Dermis microvascular lymphatic vessel endothelial cell (primary cell): ENCODE measurements around the gene ABHD17A. TPM values are rescaled to one million over a fixed set of nuclear protein-coding genes. Genes with fewer than 3 reads are reported as not detected.
A peak's percentile ranks its signal among the peaks of the same experiment; 100 is the strongest.

ENCODE experiments used
- DNase-seq, 2 donors: peaks; one replicate each; pipeline versions ENCODE4 v3.0.0 to v3.0.0-alpha.2; 2010; ENCODE audit warnings: low read depth in 2 of 2
- total RNA-seq: library from RNA; depleted of rRNA; stranded (reverse); fragments of >200 nt; gene quantifications from 2 replicates; pipeline ENCODE4 v1.2.1, GENCODE V29; 2014

ABHD17A gene
- total RNA-seq, 1 donor from 2014 or later, result 70.1 TPM

DNA sequence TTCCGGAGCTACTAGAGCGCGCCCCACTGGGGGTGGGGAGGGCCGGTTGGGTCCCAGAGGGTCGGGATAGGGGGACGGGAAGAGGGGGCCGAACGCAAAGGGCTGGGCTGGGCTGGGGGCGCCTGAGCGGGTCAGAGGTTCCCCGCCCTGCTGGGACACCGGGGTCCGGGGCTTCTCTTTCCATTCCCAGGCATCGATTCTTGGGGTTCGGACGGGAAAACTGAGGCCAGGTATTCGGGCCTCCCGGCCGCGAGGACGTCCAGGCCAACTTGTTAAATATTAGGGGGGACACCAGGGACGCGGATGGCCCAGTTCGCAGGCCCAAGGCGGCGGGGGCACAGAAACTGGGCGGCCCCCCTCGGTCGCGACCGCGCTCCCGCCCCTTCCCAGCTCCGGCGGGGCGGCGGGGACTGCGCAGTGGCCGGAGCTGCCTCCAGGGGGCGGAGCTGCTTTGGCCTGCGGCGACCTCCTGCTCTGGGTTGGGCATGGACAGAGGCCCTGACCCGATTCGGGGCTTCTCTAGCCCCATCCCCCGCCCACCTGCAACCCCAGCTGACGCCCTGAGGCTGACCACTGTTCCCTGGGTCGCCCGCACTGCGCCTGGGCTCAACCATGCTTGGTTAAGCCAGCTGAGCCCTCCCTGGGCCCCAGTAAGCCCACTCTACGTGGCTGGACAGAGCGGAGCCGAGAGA lies 20.7 kb downstream of the ABHD17A start:
- peak in 1 of 2 donors; percentile 70 for DNase-seq

GRCh38 chr19:1863638-1864479 lies 21.4 kb downstream of the ABHD17A start:
- DNase-seq, result peak; percentile 68 to 93

GRCh38 chr19:1863328-1863637 lies 22.0 kb downstream of the ABHD17A start, which contains the start of gene KLF16:
KLF16 (minus strand) TSS chr19:1863579; CDS start chr19:1863497, 82 bp downstream.
- DNase-seq, result no peak

DNA sequence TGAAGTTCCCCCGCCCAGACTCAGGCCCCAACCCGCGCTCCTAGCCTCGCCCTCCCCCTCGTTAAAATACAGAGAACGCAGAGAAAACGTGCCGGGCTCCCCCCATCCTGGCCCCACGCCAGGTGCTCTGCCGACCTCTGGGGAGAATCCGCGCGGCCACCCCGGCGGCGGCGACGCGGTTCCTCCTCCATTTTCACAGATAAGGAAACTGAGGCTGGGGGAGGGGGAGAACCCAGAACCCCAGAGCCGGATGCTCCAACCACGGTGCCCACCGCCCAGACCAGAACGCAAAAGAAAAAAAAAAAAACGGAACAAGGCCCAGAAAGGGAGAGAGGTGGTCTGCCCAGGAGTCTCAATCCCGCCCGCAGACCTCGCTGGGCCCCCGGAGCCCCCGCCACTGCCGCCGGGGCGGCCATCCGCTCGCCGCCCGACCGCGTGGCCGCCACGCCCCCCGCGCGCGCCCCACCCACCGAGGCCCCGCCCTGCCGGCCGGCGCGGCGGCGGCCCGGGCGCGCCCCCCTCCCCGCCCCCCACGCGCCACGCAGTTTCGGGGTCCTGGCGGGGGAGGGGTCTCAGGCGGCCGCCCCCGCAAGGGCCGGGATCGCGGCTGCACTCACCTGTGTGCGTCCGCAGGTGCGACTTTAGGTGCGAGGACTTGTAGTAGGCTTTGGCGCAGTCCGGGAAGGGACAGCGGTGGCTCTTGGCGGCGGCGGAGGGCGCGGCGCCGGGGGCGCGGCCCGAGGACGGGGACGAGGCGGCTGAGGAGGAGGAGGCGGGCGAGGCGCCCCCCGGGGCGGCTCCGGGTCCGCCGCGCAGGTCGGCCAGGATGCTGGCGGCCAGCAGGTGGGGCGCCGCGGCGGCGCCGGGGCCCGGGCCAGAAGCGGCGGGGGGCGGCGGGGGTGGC lies 22.6 kb downstream of the ABHD17A start:
- peak in 1 of 2 donors; percentile 38 for DNase-seq

DNA sequence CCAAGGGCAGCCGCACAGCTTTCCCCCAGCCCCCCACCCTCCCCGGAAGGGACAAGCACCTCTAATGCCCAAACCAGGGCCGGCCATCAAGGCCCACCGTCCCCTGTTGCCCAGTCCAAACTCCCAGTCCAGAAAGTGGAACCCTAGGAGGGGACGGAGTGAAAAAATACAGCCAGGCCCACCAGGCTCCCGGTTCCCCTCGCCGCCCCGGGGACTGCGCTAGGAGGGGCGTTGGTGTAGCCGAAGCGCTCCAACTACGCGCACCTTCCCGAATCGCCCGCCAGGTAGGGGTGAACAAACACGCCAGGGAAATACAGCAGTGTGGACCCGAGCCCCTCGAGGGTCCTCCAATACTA lies 23.2 kb downstream of the ABHD17A start:
- DNase-seq, result no peak

DNA sequence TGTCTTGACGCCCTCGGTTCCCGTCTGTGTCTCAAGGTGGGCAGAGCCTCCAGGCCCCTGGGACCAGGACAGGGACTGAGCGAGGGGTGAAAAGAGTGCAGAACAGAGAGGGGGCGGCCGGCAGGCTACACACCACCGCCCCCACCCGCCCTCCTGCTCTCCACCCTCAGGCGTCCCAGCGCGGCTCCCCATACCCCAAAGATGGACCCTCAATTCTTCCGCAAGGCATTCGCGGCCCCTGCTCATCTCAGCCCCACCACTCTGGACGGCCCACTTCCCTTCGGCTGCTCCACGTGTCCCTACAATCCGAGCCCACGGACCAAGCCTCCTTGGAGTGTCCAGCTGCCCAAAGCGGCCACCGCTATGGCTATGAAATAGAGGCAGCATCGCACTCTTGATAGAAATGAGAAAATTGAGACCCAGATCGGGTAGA lies 23.7 kb downstream of the ABHD17A start:
- DNase-seq, result no peak

- DNase-seq, result no peak
Observed at GRCh38 chr19:1860821-1861598, 24.3 kb downstream of the ABHD17A start.

GRCh38 chr19:1860042-1860775 lies 25.1 kb downstream of the ABHD17A start:
- DNase-seq, result peak in 1 of 2 donors; percentile 51

- no peak for DNase-seq
Observed at GRCh38 chr19:1859331-1859781, 25.9 kb downstream of the ABHD17A start.

GRCh38 chr19:1858412-1859081 lies 26.7 kb downstream of the ABHD17A start:
- no peak for DNase-seq

DNA sequence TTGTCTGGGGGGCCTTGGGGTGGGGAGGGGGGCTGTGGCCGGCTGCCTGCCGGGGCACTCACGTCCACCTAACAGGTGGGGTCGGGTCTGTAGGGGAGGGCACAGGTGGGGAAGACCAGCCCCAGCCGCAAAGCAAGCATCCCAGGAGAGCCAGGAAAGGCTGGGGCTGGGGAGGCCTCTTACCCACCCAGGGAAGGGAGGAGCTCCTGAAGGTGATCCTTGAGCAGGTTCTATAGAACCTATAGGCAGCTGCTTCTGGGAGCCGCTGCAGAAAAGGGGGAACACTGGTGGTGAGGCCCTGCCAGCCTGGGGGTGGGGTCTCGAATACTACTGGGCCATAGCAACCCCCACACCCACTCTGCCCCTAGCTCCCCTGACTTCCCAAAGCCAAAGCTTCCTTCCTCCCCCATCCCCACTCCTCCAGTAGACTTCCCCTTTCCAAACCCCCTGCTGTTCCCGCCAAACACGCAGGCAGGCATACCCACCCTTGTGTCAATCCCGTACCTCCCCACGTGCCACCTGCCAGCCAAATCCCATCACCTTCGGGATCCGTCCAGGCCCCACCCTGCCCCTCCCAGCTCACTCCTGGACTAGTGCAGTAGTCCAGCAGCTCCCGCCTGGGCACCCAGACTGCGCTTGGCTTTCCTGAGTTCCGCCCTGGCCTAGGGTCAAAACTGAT lies 27.5 kb downstream of the ABHD17A start:
- DNase-seq, result no peak

DNA sequence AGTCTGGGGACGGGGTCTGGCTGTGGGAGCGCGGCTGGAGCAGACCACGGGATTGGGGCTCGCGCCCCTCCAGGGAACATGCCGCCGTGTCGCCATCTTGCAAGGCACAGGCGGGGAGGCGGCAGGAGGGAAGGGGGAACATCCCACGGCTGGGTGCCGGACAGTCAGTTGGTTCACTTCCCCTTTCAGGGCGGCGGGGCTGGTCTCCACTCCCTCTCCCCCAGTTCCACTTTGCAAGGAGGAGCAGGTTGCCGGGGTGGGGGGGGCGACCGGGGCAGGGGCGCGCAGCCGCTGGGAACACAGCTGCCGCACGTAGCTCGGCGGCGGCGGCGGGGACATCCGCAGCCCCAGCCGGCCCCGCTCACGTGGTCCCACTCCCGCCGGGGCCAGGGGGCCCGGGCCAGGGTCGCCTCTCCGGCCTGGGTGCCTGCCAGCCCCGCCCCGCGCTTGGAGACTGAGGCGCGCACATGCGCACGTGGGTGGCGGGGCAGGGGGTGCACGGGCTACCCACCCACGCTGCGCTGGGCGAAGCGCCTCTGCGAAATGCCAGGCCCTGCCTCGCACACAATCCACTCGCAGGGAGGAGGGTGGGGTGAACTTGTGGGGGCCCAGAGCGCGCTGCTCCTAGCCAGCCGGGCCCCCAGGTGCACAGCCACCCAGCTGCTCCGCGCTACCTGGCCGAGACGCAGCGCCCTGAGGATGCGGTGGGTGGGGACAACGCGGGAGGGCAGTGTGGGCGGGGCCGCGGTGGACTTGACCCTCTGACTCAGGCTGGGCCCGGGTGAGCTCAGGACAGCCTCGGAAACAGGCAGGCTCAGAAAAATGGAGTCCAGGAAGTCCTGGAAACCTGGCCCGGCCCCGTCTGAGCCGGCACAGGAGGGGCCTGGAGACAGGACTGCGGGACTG lies 28.3 kb downstream of the ABHD17A start:
- DNase-seq, result peak in 1 of 2 donors; percentile 78

DNA sequence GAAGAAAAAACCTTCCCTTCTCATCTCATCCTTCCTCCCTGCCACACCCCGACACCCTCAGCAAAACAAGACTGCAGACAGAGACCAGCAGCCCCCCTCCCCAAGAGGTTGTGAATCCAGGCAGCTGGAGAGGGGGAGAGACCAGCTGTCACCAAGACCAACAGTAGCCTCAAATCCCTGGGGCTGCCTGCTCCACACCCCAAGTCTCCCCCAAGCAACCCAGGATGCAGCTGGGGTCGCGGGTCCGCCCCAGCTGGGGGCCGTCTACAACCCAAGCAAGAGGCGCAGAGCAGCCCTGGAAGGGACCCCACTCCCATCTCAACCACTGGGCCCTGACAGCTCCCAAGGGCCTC lies 29.0 kb downstream of the ABHD17A start:
- no peak for DNase-seq

- no peak for DNase-seq
Observed at GRCh38 chr19:1855828-1856255, 29.5 kb downstream of the ABHD17A start.

DNA sequence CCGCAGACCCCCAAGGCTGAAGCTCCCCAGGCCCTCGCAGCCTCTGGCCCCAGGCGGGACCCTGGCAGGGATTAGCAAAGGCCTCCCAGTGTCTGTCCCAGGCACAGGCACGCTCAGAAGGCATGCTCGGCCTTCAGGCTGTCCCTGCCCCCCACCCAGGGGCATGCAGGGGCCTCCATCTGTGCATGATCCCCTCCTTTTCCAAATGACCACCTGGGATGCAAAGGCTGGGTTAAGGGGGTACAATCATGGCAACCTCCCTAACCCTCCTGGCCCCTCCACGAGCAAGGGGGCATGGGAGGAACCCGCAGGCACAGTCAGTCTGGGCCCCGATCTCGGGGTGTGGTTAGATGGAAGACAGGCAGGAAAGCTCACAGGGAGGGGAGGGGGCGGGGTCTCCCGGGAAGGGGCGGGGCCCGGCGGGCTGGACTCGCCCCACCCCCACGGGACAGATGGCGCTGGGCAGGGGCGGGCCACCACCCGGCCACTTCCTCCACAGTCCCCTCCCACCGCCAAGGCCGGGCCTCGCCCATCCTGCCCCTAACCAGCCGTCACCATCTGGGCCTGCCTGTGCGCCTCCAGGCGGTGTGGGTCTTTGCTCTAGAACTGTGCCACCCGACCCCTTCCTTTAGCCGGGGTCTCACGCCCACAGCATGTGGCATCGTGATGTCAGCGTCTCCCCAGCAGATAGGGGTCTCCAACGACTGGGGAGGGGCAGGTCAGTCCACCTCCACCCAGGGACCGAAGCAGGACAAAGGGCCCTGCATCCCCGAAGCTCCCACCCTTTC lies 30.1 kb downstream of the ABHD17A start:
- peak; percentile 69 to 88 for DNase-seq

DNA sequence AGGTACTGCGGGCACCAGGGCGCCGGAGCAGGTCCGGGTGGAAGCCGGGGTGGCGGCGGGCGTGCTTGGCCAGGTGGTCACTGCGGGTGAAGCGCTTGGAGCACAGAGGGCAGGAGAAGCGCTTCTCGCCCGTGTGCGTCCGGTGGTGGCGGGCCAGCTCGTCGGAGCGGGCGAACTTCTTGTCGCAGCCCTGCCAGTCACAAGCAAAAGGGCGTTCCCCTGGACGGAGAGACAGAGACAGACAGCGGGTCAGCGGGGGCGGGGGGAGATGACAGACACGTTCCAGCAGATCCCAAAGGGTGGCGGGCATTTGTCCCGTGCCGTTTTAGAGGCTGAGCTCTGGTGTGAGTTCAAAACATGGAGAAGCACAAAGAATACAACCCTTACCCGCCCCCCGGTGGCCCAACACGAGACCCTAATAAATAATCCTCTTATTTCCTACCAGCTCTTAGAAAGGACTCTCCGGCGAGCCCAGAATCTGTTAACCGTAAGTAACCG lies 30.7 kb downstream of the ABHD17A start:
- DNase-seq, result no peak

- DNase-seq, result no peak
Observed at GRCh38 chr19:1854039-1854541, 31.2 kb downstream of the ABHD17A start.
